ENCODE measurements around the gene CACNB3.
"Not testable (repeated sequence)": the region's sequence is repeated elsewhere in the genome, so short reads cannot be mapped to it uniquely, and the experiment has no call there.

Gene CACNB3

DNA sequence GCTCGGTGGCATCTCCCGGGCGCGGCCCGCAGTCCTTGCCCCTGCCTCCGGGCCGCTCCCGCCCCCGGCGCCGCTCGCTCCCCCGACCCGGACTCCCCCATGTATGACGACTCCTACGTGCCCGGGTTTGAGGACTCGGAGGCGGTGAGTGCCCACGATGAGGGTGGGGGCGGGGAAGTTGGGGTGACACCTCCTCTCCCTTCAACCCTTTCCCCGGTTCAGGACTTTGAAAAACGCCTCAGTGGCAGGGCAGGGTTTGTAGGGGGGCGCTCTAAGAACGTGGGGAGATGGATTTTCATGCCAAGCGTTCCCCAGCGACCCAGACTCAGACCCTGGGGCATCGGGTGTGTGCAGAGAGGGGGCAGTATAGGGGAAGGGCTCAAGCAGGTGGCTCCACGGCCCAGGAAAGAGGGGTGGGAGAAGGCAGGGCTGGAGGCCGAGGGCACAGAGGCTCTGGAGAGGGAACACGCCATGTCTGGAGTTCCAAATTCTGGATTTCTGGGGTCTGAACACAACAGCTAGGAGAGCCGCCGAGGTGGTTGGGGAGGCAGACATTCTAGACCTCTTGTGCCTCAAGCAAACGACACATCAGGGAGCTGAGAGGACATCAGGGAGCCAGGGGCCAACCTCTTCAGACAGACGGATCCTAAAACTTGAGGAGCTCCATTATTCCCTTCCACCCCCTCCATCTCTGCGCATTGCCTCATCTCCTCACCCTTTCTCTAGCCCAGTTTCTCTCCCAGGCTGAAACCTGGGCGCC is 715 bp downstream of the CACNB3 start:
- no peak for DNase-seq (ENCODE audit: low read depth)

DNA sequence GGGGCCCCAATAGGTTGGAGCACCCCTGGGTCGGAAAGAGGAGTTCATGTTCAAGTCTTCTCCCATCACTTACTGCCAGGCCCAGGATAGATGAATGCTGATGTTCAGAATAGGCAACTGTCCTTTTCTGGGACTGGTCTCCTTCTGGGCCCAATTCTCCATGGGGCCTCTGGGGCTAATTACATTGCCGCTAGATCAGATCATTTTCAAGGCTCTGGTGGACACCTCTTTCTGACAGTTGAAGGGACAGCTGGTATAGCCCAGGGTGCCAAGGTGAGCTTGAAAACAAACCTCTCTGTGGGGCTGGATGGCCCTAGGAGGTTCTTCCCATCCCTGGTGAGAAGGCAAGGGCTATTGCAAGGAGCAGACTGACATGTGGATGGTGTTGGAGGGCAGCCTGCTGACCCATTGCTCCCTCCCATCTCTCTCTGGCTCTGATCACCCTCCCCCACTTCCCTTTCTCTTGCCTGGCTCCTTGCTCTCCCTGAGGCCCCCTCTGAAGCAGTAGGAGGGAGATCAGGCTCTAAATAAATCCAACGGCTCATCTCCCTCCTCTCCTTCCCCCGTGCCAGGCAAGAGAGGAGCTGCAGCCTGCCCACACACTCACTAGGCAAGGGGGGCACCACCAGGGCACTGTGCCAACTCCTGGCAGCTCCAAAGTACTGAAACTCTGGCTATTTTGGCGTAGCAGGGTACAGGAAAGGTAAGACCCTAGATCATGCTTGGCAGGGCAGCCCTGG is 1.9 kb downstream of the CACNB3 start:
- DNase-seq (ENCODE audit: low read depth): no peak

GRCh38 chr12:48822139-48822538 is 3.8 kb downstream of the CACNB3 start:
- DNase-seq (ENCODE audit: low read depth): no peak

DNA sequence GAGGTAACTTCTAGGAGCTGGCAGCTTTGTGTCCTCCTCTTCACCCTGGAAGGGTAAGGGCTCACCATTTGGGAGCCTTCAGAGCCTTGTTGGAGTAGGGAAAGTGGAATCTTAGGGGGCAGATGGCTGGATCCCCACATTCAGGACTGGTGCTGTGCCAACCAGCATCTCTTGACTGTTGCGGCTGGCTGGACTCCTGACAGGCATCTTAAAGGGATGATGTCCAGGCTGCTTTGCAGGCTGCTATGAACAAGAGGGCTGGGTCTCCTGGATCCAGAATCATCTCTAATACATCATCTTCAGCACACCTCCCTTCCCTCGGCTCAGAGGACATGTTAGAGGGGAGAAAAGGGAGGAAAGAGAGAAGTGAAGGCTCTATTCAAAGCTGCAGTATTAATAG is 4.4 kb downstream of the CACNB3 start:
- no peak for DNase-seq (ENCODE audit: low read depth)

GRCh38 chr12:48823281-48823680 is 5.0 kb downstream of the CACNB3 start:
- DNase-seq (ENCODE audit: low read depth): no peak

DNA sequence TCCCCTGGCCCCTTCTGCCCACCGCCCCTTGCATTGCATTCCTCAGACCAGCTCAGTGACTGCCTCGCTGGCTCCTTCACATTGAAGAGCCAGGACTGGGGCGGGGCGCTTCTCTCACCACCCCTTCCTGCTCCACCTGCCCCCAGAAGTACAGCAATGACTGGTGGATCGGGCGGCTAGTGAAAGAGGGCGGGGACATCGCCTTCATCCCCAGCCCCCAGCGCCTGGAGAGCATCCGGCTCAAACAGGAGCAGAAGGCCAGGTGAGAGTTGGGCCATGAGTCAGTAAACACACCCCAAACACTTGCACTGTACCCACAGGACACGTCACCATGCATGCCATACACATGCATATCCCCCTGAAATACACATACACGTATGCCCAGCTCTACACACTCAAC is 5.8 kb downstream of the CACNB3 start:
- no peak for DNase-seq (ENCODE audit: low read depth)

GRCh38 chr12:48824905-48825304 is 6.6 kb downstream of the CACNB3 start:
- DNase-seq (ENCODE audit: low read depth): no peak

DNA sequence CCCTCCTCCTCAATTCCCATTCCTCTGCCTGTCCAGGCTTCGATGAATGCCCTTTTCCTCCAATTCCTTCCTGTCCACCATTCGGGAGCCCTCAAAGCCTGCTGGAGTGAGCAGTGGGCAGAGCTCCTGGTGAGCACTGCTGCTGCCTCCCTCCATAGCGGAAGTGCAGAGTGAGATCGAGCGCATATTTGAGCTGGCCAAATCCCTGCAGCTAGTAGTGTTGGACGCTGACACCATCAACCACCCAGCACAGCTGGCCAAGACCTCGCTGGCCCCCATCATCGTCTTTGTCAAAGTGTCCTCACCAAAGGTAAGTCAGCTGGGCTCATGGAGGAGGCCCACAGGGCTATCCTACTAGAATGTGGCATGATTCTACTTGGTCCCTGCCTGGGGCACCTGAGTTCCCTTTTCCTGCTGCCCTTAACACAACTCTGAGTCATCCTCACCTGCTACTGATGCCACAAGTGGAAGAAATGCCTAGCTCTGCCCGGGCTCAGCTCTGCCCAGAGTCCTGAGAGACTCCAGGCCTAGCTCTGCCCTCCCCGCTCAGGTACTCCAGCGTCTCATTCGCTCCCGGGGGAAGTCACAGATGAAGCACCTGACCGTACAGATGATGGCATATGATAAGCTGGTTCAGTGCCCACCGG is 8.0 kb downstream of the CACNB3 start:
- no peak for DNase-seq (ENCODE audit: low read depth)

DNA sequence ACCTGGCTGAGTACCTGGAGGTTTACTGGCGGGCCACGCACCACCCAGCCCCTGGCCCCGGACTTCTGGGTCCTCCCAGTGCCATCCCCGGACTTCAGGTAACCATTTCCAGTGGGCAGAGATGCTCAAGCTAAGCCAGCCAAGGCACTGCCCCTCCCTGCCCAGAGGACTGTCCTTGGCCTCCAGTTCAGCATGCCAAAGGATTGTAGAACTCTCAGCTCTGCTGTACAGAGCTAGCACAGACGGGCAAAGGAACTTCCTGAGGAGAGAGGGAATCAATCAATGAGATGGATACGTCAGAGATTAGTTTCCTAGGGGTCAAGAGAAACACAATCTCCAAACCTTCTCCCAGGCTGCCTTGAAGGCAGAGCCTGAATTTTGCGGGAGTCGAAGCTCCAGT is 8.7 kb downstream of the CACNB3 start:
- DNase-seq (ENCODE audit: low read depth): no peak

- DNase-seq (ENCODE audit: low read depth): no peak
Measured at GRCh38 chr12:48827513-48828096, 9.3 kb downstream of the CACNB3 start.

- DNase-seq (ENCODE audit: low read depth): no peak
Measured at GRCh38 chr12:48828293-48828692, 10.0 kb downstream of the CACNB3 start.

DNA sequence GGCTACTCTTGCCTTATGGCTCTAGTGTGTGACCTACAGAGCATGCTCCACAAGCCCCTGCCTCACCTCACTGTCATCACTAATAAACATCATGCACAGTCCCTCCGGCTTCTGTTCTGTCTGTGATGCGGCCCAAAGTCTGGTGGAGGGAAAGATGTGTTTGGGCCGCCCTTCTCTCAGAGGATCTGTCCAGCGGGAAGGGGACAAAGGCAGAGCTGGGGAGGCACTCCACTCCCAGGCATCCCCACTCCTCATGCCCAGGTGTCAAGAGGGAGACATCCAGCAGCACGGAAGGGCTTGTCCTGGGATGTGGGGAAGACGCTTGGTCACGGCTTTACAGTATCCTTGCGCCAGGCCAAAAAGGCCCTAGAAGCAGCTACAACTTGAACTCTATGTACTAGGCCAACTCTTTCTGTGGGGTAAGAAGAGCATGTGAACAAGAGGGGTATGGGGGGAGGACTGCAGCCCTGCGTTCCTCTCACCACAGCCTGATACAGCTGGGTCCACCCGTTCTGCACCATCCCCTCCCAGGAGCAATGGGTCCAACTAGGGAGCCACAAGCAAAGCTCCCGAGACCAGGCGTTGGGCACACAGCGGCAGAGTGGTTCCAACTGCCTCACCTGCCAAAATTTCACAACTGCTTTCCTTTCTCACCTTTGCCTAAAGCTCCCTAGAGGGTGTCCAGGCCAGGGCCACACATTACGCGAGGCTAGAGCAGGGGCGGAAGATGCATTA is 10.7 kb downstream of the CACNB3 start:
- no peak for DNase-seq (ENCODE audit: low read depth)

DNA sequence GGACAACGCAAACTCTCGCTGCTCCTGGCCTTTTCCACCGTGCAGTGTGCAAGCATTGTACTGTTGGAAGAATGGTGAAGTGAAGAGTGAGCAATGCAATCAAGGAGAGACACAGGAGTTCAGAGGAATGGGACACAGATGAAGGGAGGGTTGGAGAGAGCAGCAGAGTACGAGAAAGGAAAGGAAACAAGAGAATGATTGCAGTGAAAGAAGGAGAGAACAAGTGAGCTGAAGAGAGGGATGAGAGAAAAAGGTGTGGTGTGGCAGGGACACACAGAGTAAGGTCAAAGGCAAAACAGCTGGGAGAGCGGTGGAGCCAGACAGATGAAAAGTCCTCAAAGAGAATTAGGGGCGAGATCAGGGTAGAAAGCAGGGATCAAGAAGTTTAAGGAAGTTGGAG is 13.0 kb downstream of the CACNB3 start:
- DNase-seq (ENCODE audit: low read depth): no peak

- DNase-seq (ENCODE audit: low read depth): no peak
Measured at GRCh38 chr12:48832321-48833060, 14.2 kb downstream of the CACNB3 start.

GRCh38 chr12:48838048-48838447 is 19.8 kb downstream of the CACNB3 start:
- DNase-seq (ENCODE audit: low read depth): no peak

DNA sequence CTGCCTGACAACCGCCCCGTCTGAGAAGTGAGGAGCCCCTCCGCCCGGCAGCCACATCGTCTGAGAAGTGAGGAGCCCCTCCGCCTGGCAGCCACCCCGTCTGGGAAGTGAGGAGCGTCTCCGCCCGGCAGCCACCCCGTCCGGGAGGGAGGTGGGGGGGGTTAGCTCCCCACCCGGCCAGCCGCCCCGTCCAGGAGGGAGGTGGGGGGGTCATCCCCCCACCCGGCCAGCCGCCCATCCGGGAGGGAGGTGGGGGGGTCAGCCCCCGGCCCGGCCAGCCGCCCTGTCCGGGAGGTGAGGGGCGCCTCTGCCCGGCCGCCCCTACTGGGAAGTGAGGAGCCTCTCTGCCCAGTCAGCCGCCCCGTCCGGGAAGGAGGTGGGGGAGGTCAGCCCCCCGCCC is 23.7 kb downstream of the CACNB3 start:
- DNase-seq (ENCODE audit: low read depth): not testable (repeated sequence)

DNA sequence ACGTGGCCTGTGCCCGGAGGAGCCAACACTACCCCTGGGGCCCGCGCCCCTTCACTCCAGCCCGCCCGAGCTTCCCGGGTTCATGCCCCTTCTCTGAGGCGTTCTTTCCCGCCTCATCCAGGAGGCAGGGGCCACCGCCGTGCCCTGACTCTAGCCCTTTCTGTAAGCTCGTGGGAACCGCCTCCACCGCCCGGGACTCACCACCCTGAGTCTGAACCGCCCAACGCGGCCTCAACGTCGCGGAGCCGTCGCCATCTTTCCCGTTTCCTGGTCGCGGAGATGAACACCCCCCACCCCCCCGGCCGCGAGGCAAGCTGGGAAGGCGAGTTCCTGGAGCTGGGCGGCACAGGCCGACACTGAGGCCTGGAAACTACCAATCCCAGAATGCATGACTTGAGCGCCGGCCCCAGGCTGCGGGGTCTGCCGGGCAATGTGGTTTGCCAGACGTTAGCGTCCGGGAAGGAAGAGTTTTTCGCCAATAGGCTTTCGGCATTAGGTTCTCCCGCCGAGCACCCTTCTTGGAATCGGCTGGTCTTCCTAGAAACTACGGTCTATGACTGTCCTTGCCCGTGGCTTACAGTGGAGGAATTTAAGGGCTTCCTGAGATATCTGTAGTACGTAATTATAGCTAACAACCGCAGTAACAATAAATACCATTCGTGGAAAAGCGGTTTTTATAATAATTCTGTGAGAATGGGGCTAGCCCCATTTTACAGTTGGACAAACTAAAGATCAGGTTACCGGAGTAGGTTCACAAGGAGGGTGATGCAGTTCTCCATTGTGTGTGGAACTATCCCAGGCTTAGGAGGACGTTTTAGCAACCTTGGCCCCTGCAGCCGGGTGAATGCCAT is 33.8 kb downstream of the CACNB3 start, which contains the start of gene DDX23:
DDX23 (minus strand) TSS at position 281 of the 851 bp plus-strand sequence. CDS start 6,381 bp downstream, outside the sequence.
- DNase-seq (ENCODE audit: low read depth): peak; percentile 77

GRCh38 chr12:48852734-48853688 is 34.7 kb downstream of the CACNB3 start:
- DNase-seq (ENCODE audit: low read depth): peak; percentile 84

GRCh38 chr12:48854488-48854887 is 36.2 kb downstream of the CACNB3 start:
- no peak for DNase-seq (ENCODE audit: low read depth)

All from stimulated activated CD8-positive, alpha-beta memory T cell treated with anti-CD3 and anti-CD28 coated beads, Interleukin-15, amount 100 ng/mL, for 1 hour (primary cell).